Measurements from ENCODE around the gene APOOL. TPM values are rescaled to one million over a fixed set of nuclear protein-coding genes. Genes with fewer than 3 reads are reported as not detected.
A peak's percentile ranks its signal among the peaks of the same experiment; 100 is the strongest.

Gene APOOL
- polyA plus RNA-seq, 1 experiment, result 2.5 TPM

DNA sequence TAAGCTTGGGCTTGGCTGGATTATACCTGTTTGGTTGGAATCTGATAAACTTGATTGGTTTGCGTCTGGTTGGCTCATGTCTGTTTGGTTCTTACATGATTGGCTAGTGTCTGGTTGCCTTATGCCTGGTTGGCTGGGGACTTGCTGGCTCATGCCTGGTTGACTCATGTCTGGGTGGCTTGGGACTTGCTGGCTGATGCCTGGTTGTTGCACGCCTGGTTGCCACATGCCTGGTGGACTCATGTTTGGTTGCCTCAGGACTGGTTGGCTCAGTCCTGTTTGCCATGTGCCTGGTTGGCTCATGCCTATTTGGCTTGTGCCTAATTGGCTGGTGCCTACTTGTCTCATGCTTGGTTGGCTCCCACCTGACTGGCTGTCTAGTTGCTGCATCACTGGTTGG lies 104.5 kb downstream of the APOOL start:
- ChIA-PET CTCF (no interaction called here), POLR2A (no interaction called here)
- no peak for DNase-seq (ENCODE audit: low read depth)
- Histone ChIP-seq H3K27me3 (ENCODE audit: control insufficient read depth, insufficient read depth, low read length) (no peaks in the 10 kb centered on the region), H3K36me3 (ENCODE audit: control insufficient read depth, insufficient read depth, low read length) (no peaks in the 10 kb centered on the region), H3K4me3 (ENCODE audit: low read depth, low read length) (no peak overlapping the region)
- TF ChIP-seq, protein P1, sequence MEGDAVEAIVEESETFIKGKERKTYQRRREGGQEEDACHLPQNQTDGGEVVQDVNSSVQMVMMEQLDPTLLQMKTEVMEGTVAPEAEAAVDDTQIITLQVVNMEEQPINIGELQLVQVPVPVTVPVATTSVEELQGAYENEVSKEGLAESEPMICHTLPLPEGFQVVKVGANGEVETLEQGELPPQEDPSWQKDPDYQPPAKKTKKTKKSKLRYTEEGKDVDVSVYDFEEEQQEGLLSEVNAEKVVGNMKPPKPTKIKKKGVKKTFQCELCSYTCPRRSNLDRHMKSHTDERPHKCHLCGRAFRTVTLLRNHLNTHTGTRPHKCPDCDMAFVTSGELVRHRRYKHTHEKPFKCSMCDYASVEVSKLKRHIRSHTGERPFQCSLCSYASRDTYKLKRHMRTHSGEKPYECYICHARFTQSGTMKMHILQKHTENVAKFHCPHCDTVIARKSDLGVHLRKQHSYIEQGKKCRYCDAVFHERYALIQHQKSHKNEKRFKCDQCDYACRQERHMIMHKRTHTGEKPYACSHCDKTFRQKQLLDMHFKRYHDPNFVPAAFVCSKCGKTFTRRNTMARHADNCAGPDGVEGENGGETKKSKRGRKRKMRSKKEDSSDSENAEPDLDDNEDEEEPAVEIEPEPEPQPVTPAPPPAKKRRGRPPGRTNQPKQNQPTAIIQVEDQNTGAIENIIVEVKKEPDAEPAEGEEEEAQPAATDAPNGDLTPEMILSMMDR (IDR thresholded peaks at IDR 0.05; ENCODE audit: insufficient read depth, low read depth, low read length), result no peak

DNA sequence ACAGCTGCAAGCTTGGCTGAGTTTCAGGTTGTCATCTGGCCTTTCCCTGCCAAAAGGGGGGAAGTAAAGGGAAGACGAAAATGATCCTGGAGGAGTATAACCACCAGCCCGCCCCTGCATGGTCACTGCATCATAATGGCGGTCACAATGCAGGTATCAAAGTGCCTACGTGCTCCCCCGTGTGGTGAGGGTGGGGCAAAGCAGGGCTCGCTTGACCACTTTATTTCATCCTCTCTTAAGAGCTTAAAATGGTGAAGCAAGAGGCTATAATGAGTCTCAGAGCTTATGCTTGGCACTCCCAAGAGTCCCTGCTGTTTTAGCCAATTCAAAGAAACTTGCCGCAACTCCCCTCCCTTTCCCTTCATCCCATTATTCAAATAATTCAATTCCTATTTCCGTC lies 105.6 kb downstream of the APOOL start:
- CTCF ChIA-PET, result interaction anchor here (1.4 kb wide), 1 partner anchor 9 kb away, joined by 3 read pairs; no protein-coding TSS in a partner anchor

DNA sequence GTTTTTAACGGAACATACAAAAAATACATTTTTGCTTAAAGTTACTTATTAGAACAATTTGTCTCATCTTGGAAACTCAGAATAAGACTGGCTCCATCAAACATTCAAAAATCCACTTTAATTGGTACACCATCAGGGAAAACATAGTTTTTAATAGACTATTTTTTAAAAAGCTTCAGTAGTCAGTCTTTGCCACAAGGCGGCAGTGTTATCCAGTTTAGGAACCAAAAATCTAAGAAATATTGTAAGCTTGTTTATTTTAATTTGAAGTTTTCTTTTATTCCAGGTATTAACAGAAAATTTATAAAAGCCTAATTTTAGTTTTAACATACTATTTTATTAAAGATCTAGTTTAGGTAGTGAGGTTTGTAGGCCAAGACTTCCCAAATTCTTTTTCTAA lies 107.7 kb downstream of the APOOL start:
- no peak for DNase-seq (ENCODE audit: low read depth)
- H3K36me3 ChIP-seq (ENCODE audit: control insufficient read depth, insufficient read depth, low read length), result no peaks in the 10 kb centered on the region
- POLR2A ChIA-PET, result no interaction called here
- TF ChIP-seq, protein P1 (IDR thresholded peaks at IDR 0.05; ENCODE audit: insufficient read depth, low read depth, low read length), result peak; percentile 58
- CTCF ChIA-PET, result interaction anchor here (0.8 to 1.6 kb wide), 6 partner anchors 10 to 432 kb away, joined by 3 to 5 read pairs (median 4); no protein-coding TSS in a partner anchor
- H3K4me3 ChIP-seq (ENCODE audit: low read depth, low read length), result no peak overlapping the region
- H3K27me3 ChIP-seq (ENCODE audit: control insufficient read depth, insufficient read depth, low read length), result no peaks in the 10 kb centered on the region

More for the DNA sequence above, 105.6 kb downstream of the APOOL start:
- POLR2A ChIA-PET, result no interaction called here
- no peak for DNase-seq (ENCODE audit: low read depth)
- TF ChIP-seq, protein P1 (IDR thresholded peaks at IDR 0.05; ENCODE audit: insufficient read depth, low read depth, low read length), result 0 out of 2 replicates have a peak, but pooled peaks have one; percentile 19
- H3K36me3 ChIP-seq (ENCODE audit: control insufficient read depth, insufficient read depth, low read length), result no peaks in the 10 kb centered on the region
- no peak overlapping the region for H3K4me3 ChIP-seq (ENCODE audit: low read depth, low read length)
- H3K27me3 ChIP-seq (ENCODE audit: control insufficient read depth, insufficient read depth, low read length), result no peaks in the 10 kb centered on the region

DNA sequence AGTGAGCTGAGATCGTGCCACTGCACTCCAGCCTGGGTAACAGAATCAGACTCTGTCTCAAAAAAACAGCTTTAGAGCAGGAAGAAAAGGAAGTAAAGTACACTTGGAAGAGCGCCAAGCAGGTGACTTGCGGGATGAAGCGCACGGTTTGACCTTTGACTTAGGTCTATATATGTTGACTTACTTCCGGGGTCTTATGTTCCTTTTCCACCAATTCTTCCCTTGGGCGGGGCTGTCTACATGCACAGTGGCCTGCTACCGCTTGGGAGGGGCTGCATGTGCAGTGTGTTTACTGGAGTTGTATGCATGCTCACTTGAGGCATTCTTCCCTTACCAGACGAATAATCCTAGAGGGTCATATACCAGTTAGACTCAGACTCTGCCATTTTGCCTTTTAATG lies 108.6 kb downstream of the APOOL start:
- ChIA-PET CTCF (interaction anchor here (1.1 to 1.5 kb wide), 2 partner anchors 29 to 431 kb away, joined by 3 read pairs; no protein-coding TSS in a partner anchor), POLR2A (no interaction called here)
- Histone ChIP-seq H3K27me3 (ENCODE audit: control insufficient read depth, insufficient read depth, low read length) (no peaks in the 10 kb centered on the region), H3K4me3 (ENCODE audit: low read depth, low read length) (no peak overlapping the region), H3K36me3 (ENCODE audit: control insufficient read depth, insufficient read depth, low read length) (no peaks in the 10 kb centered on the region)
- no peak for DNase-seq (ENCODE audit: low read depth)
- TF ChIP-seq, protein P1 (IDR thresholded peaks at IDR 0.05; ENCODE audit: insufficient read depth, low read depth, low read length), result no peak

DNA sequence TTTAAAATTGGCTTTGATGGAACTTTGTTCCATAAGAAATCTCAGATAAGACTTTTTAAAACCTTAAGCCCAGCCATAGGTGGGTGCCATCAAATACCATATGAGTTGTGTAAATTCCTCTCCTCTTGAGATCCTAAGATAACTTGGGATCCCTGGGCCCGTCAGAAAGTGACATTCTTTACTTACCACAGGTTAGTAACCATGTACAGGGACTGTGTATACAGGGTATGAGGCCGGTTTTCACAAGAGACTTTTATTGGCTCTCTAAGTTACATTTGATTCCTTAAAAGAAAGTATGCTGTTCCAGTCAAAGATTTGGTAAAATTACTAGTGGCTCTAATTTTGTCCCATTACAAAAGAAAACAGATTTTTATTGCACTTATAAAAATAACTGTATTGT lies 110.1 kb downstream of the APOOL start:
- POLR2A ChIA-PET, result no interaction called here
- Histone ChIP-seq H3K36me3 (ENCODE audit: control insufficient read depth, insufficient read depth, low read length) (no peaks in the 10 kb centered on the region), H3K4me3 (ENCODE audit: low read depth, low read length) (no peak overlapping the region), H3K27me3 (ENCODE audit: control insufficient read depth, insufficient read depth, low read length) (no peaks in the 10 kb centered on the region)
- DNase-seq (ENCODE audit: low read depth), result no peak
- TF ChIP-seq, protein P1 (IDR thresholded peaks at IDR 0.05; ENCODE audit: insufficient read depth, low read depth, low read length), result no peak
- CTCF ChIA-PET, result no interaction called here

All from BJ (cell line).